ENCODE measurements around the gene TBCCD1. TPM values are rescaled to one million over a fixed set of nuclear protein-coding genes. Genes with fewer than 3 reads are reported as not detected.
"Not testable (repeated sequence)": the region's sequence is repeated elsewhere in the genome, so short reads cannot be mapped to it uniquely, and the experiment has no call there.

The TBCCD1 gene
- total RNA-seq, 1 donor, result 17.5 TPM

- peak; percentile 62 for TF ChIP-seq CTCF (IDR thresholded peaks at IDR 0.05; ENCODE audit: insufficient read depth, low read length)
- no peak overlapping the region for H3K4me3 ChIP-seq (ENCODE audit: low read depth, low read length)
- DNase-seq (ENCODE audit: low read depth), result peak; percentile 80
Measured at GRCh38 chr3:186540221-186540834, 26.8 kb downstream of the TBCCD1 start.

- TF ChIP-seq CTCF (IDR thresholded peaks at IDR 0.05; ENCODE audit: insufficient read depth, low read length), result no peak
- no peak overlapping the region for H3K4me3 ChIP-seq (ENCODE audit: low read depth, low read length)
- no peak for DNase-seq (ENCODE audit: low read depth)
Measured at GRCh38 chr3:186538779-186539178, 28.4 kb downstream of the TBCCD1 start.

GRCh38 chr3:186536883-186537844 is 30.0 kb downstream of the TBCCD1 start:
- peak; percentile 46 for DNase-seq (ENCODE audit: low read depth)
- no peak for TF ChIP-seq CTCF (IDR thresholded peaks at IDR 0.05; ENCODE audit: insufficient read depth, low read length)
- no peak overlapping the region for H3K4me3 ChIP-seq (ENCODE audit: low read depth, low read length)

GRCh38 chr3:186534113-186534669 is 32.9 kb downstream of the TBCCD1 start:
- no peak overlapping the region for H3K4me3 ChIP-seq (ENCODE audit: low read depth, low read length)
- no peak for DNase-seq (ENCODE audit: low read depth)
- no peak for TF ChIP-seq CTCF (IDR thresholded peaks at IDR 0.05; ENCODE audit: insufficient read depth, low read length)

- TF ChIP-seq CTCF (IDR thresholded peaks at IDR 0.05; ENCODE audit: insufficient read depth, low read length), result no peak
- DNase-seq (ENCODE audit: low read depth), result no peak
Measured at GRCh38 chr3:186532598-186533072, 34.5 kb downstream of the TBCCD1 start.

GRCh38 chr3:186531694-186532093 is 35.4 kb downstream of the TBCCD1 start:
- not testable (repeated sequence) for DNase-seq (ENCODE audit: low read depth); H3K4me3 ChIP-seq (ENCODE audit: low read depth, low read length)

More at GRCh38 chr3:186532598-186533072, 34.5 kb downstream of the TBCCD1 start:
- no peak overlapping the region for H3K4me3 ChIP-seq (ENCODE audit: low read depth, low read length)

- no peak overlapping the region for H3K4me3 ChIP-seq (ENCODE audit: low read depth, low read length)
- TF ChIP-seq CTCF (IDR thresholded peaks at IDR 0.05; ENCODE audit: insufficient read depth, low read length), result no peak
- no peak for DNase-seq (ENCODE audit: low read depth)
Measured at GRCh38 chr3:186530415-186530814, 36.7 kb downstream of the TBCCD1 start.

Data from fibroblast of the aortic adventitia (primary cell).